HT1080 (cell line): ENCODE measurements around the gene ENAM. TPM values are rescaled to one million over a fixed set of nuclear protein-coding genes. Genes with fewer than 3 reads are reported as not detected.
"Not testable (repeated sequence)": the region's sequence is repeated elsewhere in the genome, so short reads cannot be mapped to it uniquely, and the experiment has no call there.

Experiments used
- DNase-seq: peaks from one replicate; pipeline ENCODE4 v3.0.0-alpha.2; 2015; ENCODE audit warnings: low read depth
- total RNA-seq: library from RNA; depleted of rRNA; stranded (reverse); fragments of >200 nt; shearing (Covaris generic); gene quantifications from 2 replicates; pipeline ENCODE4 v1.2.3, GENCODE V29; 2014

Gene ENAM
- total RNA-seq, 1 experiment from 2014 or later: not detected

DNA sequence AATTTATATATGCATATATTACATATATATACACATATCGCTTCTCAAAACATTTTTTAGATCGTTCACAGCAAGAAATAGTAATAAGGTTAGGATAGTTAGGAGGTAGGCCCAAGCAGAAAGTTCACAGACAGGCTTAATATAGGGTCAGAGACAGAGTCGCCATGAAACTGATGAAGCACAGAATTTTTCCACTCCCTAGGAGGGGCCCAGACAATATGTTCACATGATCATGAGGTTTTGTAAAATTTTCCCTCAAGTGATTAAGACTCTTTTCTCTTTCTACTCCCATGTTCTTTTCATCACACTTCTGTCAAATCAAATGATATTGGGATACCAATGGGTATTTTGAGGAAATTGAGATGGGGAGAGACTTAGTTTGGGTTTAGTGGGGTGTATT lies 5.2 kb upstream of the ENAM start:
- no peak for DNase-seq

DNA sequence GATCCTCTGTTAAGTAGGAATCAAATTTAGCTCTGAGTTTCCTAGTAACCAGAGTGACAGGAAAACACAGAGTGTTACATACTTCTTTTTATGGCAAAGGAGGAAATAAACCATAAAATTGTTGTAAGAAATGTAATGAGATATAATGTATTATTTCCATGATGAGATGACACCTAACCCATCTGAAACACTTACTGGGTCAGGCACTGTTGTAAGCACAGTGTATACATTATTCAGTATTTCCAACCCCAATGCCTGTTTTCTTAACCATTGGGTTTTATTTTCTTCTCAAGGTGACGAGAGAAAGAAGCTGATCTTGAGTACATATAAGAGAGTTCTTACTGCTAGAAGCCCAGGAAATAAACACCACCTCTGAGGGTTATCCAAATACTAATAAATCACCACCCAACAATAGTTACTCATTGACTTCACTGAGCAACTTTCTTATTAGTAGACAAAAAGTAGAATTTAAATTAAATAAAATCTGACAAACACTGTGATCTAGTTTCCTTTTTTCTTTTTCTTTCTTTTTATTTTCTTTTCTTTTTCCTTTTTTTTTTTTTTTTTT lies 4.2 kb upstream of the ENAM start:
- DNase-seq: no peak

DNA sequence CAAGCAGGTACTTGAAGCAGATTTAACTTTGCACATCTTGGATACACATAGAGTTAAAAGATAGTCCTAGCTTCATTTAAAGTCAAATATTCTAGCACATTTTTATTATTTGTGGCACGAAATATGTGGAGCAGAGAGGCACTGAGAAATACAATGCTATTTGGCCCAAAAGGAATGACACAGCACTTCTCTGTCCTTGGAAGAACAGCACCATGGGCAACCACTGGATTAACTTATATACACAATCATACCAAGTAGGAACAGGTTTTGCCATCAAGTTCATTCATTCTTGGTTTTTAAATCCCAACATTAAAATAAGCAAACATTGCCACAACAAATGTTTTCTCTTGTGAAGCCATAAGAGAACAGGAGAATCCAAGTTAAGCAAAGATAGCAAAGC lies 924 bp upstream of the ENAM start:
- no peak for DNase-seq

DNA sequence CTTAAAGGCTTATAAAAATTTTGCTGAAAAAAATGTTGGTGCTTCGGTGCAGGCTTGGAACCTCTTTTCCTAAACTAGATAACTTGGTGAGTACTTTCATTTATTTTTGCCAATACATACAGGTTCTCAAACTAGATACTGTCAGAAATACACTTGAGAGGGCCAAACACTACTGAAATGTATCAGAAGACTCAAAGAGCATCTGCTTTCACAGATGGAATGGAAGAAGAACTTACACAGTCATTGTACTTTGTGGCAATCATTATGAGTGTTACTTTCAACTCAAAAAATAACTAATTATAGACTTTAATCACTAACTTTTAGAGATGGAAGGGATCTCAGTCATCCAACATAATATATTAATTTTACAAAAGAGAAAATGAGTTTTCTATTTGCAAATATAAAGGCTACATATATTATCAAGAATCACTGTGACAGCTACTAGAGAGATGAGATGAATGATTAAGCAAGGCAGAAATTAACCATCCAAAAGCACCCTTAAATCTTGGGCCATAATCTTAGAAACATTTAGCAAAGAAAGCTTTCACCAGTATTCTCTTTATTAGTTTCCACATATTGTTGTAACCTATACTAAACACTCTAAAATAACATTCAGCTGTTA lies 1.0 kb downstream of the ENAM start:
- DNase-seq: no peak

DNA sequence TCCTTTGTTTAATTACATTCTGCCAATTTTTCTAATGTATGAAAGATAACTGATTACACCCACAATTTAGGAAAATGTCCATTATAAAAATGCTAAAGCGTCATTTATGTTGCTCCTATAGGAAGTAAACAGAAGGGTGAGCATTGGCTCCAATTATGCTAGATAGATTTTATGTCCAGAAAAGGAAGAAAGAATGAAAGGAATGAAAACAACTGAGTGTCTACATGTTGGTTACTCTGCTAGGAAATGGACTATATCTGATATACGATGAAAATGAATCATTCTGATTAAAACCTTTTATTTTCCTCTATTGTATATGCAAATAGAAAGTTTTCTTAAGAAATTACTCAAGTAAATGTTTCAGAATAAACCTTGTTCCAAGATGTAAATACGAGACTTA lies 1.6 kb downstream of the ENAM start:
- DNase-seq: no peak

DNA sequence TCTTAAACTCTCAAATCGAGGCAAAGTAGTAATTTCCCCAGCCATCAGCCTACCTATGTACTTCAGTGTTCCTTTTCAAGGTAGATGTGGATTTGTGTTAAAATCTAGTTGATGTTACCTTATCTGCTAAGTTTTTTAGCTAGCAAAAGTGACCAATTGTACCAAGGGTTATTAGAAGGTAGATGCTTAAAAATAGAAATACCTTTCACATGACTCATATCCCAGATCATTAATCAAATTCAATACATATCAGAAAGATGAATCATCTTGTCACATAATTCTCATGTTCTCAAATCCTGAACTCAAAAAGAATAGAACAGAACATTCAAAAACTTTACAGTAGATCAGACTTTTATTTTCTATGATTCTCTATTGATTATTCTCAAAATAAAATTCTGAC lies 3.5 kb downstream of the ENAM start:
- DNase-seq: peak; percentile 73

DNA sequence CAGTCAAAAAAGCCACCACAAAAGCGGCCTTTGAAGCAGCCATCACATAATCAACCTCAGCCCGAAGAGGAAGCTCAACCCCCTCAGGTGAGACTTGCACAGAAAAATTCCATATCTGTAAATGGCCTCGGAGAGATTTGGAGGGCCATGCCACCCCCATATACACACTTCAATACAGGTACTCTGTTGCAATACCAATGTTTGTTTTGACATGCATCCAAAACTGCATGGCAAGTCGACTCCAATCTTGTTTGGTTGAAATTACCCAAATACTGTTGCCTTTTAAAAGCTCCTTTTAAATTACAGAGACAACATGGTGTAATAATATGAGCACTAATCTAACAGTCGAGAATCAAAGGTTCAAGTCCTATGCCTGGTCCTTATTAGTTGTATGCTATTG lies 5.9 kb downstream of the ENAM start:
- no peak for DNase-seq

DNA sequence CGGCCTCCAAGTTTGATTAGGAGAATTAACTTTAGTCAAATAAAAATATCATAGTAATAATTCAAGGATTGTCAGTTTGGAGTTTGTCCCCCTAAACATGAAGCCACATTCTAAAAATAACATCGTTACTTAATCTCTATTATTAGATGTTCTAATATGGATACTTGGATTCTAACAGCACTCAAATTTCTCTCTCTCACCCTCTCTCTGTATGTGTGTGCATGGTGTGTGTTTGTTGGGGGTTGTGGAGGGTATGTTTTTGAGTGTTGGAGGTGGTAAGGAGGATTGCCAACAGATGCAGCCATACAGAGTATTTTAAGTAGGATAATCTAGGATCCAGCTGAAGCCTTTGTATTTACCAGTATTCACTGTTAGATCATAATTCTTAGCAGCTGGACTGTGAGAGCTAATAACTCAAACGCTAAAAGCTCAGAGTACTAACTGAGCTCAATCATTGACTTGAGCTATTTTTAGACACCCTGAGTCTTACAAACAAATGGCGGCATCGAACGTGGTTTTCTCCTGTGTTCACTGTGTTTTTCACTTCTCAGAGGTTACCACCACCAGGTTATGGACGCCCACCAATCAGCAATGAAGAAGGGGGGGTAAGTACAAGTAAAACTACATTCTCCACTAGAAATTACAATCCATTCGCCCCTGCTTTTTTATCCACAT lies 8.8 kb downstream of the ENAM start:
- DNase-seq: no peak

DNA sequence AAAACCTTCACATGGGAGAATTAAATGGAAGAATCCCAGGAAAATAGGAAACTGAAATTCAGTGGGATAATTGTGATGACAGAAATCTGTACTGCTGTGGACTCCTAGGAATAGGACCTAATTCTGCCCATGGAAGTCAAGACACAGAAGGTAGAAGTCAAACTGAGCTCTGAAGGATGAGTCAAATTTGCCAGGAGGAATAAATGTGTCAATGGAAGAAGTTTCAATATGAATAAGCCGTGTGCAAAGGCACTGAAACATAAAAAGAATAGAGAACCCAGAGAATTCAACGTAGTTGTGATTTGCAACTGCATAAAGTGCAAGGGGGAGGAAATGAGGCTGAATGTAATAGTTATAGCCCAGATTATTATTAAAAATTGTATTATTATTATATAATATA lies 11.6 kb downstream of the ENAM start:
- DNase-seq: no peak

DNA sequence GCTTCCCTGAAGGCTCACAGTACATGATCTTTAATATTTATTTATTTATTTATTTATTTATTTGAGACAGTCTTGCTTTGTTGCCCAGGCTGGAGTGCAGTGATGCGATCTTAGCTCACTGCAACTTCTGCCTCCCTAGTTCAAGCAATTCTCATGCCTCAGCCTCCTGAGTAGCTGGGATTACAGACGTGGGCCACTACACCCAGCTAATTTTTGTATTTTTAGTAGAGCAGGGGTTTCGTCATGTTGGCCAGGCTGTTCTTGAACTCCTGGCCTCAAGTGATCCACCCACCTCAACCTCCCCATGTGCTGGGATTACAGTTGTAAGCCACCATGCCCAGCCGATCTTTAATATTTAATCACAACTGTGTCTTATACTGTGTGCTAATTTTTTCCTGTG lies 22.2 kb downstream of the ENAM start:
- not testable (repeated sequence) for DNase-seq

DNA sequence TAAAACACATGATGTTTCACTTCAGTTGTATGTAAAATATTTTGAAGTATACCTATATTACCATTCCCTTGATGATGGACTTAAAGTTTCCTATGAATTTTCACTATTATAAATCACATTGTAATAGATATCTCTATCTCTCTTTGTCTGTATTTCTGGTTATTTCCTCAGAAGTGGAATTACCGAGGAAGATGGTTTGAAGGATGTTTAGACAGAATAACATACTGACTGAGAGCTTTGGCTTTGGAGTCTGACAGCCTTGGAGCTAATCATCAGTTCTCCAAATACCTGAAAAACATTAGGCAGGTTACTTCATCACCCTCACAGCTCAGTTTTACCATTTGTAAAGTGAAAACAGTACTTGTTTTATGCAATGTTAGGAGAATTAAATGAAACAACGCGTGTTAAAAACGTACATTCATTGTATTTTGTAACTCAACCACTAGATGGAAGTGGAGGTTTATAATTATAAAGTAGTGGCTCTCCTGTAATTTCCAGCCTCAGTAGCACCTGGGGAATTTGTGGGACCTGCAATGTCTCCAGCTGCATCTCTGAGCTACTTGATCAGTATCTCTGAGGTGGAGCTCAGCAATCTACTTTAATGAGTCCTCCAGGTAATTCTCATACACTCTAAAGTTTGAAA lies 23.4 kb downstream of the ENAM start:
- DNase-seq: peak; percentile 37

DNA sequence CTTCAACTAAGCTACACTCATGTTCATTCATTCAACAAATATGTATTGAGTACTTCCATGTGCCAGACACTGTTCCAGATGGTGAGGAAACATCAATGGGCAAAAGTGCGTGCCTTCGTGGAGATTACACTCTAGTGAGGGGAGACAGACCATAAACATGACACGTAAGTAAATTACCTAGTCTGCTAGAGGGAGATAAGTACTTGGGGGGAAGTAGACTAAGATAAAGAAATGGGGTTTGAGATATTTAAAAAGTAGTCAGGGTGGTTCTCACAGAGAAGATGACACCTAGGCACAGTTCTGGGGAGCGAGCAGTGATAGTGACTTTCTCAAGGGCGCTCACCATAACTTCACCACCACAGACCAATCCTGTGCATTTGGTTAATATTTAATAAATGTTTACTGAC lies 26.1 kb downstream of the ENAM start:
- DNase-seq: no peak

DNA sequence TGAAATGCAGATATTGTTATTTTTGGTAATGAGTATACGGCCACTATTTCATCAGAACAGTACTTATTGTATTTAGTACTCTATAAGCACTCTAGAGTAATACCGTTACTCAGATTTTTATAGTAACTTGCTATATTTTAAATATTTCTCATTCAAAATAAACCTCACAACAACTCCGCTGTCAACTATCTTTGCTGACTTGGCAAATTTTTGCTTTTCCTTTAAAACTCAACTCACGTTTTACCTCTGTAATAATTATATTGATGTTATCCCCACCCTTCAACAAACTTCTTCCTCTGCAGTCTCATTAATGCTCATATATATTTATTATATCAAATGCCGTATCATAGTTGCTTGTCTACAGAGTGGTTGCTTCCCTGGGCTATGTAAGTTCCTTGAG lies 28.8 kb downstream of the ENAM start:
- DNase-seq: no peak

DNA sequence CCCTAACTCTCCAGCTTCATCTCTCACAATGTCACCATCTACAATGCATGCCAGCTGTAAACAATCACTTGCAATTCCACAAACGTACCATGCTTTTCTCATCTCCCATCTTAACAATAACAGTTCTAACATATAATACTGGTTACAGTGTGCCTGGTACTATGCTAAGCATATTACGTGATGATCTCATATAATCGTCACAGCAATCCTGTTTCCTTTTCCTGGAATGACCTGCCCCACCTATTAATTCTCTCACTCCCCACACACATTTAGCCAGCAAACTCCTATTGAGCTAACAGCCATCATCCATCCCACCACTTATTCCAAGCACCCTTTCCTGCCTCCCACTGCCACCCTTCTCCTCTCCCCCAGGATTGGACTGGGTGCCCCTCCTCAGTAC lies 29.9 kb downstream of the ENAM start:
- no peak for DNase-seq

DNA sequence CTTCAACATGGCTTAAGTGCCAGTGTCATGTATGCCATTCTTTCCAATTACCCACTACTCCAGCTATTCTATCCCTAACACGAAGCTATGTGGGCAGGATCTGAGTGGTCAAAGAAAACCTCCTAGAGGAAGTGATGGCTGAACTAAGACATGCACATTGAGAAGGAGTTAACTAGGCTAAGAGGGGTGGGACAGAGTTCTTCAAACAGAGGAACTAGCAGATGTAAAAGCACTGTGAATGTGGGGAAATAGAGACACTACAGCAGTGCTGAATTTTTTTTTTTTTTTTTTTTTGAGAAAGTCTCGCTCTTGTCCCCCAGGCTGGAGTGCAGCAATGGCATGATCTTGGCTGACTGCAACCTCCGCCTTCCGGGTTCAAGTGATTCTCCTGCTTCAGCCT lies 31.6 kb downstream of the ENAM start:
- DNase-seq: no peak

DNA sequence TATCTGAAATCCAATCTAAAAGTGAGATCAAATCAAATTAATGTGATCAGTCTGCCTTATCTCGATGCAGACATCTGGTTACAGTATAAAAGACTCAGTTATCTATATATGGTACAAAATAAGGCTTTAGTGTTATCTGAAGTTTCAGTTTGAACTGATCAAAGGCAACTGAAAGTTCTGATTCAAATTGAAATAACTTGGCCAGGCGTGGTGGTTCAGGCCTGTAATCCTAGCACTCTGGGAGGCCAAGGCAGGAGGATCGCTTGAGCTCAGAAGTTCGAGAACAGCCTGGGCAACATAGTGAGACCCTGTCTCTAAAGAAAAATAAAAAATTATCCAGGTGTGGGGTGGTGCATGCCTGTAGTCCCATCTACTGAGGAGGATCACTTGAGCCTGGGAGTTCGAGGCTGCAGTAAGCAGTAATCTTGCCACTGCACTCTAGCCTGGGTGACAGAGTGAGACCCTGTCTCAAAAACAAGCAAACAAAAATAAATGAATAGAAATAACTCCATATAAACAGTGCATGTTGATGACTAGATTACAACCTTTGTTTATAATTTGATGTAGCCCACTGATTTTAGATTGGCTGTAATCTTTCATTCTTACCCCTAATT lies 32.9 kb downstream of the ENAM start:
- DNase-seq: not testable (repeated sequence)

DNA sequence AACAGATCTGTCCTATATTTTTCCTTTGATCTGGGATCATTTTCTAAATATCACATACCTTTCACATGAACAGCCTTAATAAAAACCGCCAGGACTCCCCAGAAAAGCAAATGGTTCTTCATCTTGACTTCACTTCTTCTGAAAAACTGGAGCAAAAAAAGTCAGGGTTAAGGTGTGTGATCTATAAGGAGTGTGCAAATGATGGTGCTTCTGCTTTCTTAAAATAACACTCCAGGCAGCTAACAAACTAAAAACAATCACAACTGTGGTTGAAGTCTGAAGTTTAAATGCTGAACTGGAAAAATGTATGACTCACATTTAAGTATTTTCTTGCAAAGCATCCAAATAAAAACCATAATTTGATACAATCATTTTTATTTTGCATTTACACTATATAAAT lies 37.8 kb downstream of the ENAM start, which contains the start of gene JCHAIN:
JCHAIN (minus strand) TSS at position 140 of the 400 bp plus-strand sequence; CDS start at position 122, 18 bp downstream.
- DNase-seq: no peak

DNA sequence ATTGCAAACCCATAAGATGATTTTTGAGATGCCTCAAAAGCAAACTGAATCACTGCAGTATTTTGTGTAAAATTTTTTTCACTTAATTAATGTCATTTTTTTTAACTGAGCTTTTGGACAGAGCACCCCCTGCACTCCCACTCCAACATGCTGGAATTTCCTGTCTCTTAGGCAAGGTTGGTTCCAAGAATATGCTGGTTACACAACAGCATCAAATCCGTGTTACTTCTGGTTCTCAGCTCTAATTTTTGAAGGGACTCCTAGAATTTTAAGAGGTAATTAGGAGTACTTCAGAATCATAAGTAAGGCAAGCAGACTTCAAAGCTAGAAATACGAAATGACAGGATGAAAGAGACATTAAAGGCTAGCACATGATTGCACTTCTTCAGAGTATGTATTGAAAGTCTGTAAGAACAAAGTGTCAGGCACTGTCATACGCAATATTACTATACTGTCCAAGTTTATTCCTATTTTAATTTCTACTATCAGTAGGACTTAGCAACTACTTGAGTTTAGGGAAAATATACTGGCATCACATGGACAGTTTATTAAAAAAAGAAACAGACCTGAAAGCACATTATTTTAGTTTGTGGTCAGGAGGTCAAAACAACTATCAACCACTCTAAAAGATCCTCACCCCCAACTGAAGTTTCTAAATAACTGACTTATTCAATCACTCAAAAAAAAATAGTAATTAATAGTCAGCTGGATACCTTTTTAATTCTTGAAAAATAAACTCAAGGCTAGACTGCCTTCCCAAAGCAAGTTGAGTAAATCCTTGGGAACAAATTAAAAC lies 39.4 kb downstream of the ENAM start:
- no peak for DNase-seq

DNA sequence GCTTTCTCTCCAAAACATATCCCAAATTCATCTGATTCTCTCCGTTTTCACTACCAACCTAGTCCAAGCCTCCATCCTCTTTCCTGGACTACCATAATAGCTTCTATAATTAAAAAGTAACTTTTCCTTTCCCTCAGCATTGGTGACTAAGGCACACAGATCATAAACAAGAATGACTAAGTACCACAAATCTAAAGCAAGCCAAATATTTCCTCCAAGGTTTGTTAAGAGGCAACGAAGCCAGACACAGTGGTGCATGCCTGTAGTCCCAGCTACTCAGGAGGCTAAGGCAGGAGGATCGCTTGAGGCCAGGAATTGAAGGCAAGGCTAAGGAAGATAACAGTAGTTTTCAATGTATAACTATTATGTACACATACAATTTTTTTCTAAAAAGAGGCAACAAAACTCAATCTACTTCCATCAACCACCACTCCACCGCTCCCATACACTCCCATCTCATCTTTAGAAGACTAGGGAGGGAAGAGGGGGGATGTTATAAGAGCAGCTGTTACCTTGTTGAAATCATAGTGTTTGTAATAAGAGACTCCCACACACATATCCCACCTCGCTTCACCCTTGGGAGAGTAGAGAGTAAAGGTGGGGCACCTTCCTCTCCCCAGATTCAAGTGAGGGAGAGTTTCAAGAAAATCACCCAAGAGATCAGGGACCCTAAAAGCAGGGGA lies 41.9 kb downstream of the ENAM start:
- peak; percentile 49 for DNase-seq

DNA sequence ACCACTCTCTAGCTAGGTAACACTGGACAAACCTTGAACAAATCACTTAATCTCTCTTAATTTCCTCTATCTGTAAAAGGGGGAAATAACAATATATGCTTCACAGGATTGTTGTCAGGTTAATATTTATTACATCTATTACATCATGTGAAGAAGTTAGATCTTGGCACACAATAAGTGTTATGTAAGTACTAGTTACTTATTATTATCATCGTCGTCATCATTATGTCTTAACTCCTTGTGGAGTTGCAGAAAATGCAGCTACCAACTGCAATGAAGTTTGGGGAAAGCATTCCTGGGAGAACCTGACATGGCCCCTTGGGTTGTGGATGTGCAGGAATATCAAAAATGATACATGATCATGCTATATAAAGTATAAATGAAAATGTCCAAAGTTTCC lies 42.5 kb downstream of the ENAM start:
- DNase-seq: no peak

DNA sequence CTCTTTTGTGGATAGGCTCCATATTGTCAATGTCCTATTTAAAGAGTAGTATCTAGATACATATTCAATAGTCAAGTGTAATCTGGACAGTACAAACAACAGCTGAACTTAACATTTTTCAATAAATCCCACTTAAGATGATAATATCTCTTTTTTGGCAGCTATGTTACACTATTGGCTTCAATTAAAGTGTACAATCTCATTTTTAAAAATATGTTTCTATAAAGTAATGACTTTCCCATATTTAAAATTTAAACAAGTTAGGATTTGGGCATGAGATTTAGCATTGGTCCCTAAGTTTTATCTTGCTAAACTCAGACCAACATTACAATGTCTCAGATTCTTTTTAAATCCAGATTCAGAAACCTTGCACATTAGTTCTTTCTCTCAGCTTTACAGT lies 45.6 kb downstream of the ENAM start:
- no peak for DNase-seq
